Psoas muscle (tissue), 8 donors: Measurements from ENCODE around the gene COL23A1. TPM values are rescaled to one million over a fixed set of nuclear protein-coding genes. Genes with fewer than 3 reads are reported as not detected.

Source experiments
- ATAC-seq, 4 donors: fragments of 200-7000 bp; cut with Tn5 transposase; one replicate each; pipeline ENCODE4 v1.9.1; 2020; ENCODE audit warnings: moderate library complexity in 3 of 4, mild to moderate bottlenecking in 2 of 4
- DNase-seq, 2 donors: peaks; one replicate each; pipeline ENCODE4 v3.0.0-alpha.2; 2020
- H3K27ac ChIP-seq: fragments of 200-600 bp; one replicate; pipeline ENCODE4 v1.8.0; 2022
- H3K27me3 ChIP-seq, 3 donors: fragments of 200-600 bp in 1 of 3; one replicate each; pipeline versions ENCODE4 v1.6.1 to v1.8.0; 2013 to 2022; ENCODE audit warnings: low read length in 2 of 3, mild to moderate bottlenecking in 2 of 3, moderate library complexity in 1 of 3; ENCODE audit not compliant: insufficient read depth in 3 of 3
- H3K36me3 ChIP-seq, 2 donors: fragments of 200-600 bp in 1 of 2; one replicate each; pipeline versions ENCODE4 v1.6.1 to v1.8.0; 2013 to 2022; ENCODE audit warnings: low read depth in 1 of 2, mild to moderate bottlenecking in 1 of 2, moderate library complexity in 1 of 2; ENCODE audit not compliant: insufficient read depth in 1 of 2
- H3K4me1 ChIP-seq: fragments of 200-600 bp; one replicate; pipeline ENCODE4 v1.8.0; 2022
- H3K4me3 ChIP-seq: fragments of 200-600 bp; one replicate; pipeline ENCODE4 v1.8.0; 2022; ENCODE audit warnings: mild to moderate bottlenecking
- H3K9me3 ChIP-seq: fragments of 200-600 bp; one replicate; pipeline ENCODE4 v1.8.0; 2022
- WGBS, 3 donors: extraction: QIAGEN DNeasy Blood & Tissue Kit; methylation state at CpG; one replicate each; pipeline versions ENCODE4 v1.1.6 to v1.1.7; 2013; 5-methylcytosine and 5-hydroxymethylcytosine counted together
- intact Hi-C, 2 donors: fragments of 100-400 bp; cut with DNase I; formaldehyde crosslinking; loops; one replicate each; pipeline versions ENCODE4 v1.11.0 to v1.14.2; 2022
- polyA plus RNA-seq, 3 donors: library from polyadenylated mRNA; stranded (reverse); fragments of 200-250 nt; gene quantifications; one replicate each; pipeline ENCODE4 v1.2.3, GENCODE V29; 2013
- total RNA-seq, 4 donors: library from RNA; stranded (reverse); fragmentation: NEBNext Ultra II Directional in 2 of 4; extraction: Animal tissue kit (Norgen Biotek cat#: 25700) in 2 of 4; gene quantifications; one replicate each; pipeline versions ENCODE4 v1.2.1 to v1.2.4, GENCODE V29; 2021 to 2023
- TF ChIP-seq, protein P1 (sequence below): fragments of 200-600 bp; IDR thresholded peaks from one replicate; pipeline ENCODE4 v1.8.0; 2022; ENCODE audit warnings: antibody characterized with exemption
- donor health status: healthy with polysubstance abuse.
- donor health status: DM: no; HTN: no; CAD: no; lungs with moderate emphysema.
- donor health status: Bipolar disorder and iron deficiency.
- donor health status: healthy.
- donor health status: DM: yes; HTN: yes; CAD: no.
- donor health status: DM: no; HTN: no; CAD: no.
- donor health status: DM: no; HTN: no; CAD: no.
- donor health status: DM: yes; HTN: yes; CAD: no.

Gene COL23A1
- total and polyA plus RNA-seq, 7 donors, result 0.66 to 3.0 (median 1.2) TPM

DNA sequence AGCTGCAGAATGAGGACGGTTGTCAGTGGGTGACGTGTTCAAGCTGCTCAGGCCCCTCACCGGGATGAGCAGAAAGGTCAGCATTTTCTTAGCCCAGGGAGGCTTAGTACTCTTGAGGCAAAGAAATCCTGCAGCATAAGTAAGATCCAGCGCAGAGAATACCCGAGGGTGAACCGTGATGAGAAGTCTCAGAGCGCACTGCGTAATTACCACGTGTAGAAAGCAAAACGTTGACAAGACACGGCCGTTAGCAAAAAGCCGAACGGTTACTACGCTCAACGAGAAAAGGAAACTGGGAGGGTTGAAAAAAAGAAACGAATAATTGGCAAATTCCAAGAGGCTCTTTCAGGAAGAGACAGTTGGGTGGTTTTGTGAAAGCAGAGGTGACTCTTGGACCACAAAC is 104.0 kb downstream of the COL23A1 start:
- Histone ChIP-seq H3K4me1 (no peaks in the 10 kb centered on the region), H3K9me3 (no peaks in the 10 kb centered on the region), H3K4me3 (no peak overlapping the region), H3K27me3 (peaks cover 0 to 8% (median 4%) of the 10 kb centered on the region in 3 donors), H3K27ac (no peak overlapping the region), H3K36me3 (no peaks in the 10 kb centered on the region)
- intact Hi-C loops, result no loop called here
- TF ChIP-seq, protein P1, sequence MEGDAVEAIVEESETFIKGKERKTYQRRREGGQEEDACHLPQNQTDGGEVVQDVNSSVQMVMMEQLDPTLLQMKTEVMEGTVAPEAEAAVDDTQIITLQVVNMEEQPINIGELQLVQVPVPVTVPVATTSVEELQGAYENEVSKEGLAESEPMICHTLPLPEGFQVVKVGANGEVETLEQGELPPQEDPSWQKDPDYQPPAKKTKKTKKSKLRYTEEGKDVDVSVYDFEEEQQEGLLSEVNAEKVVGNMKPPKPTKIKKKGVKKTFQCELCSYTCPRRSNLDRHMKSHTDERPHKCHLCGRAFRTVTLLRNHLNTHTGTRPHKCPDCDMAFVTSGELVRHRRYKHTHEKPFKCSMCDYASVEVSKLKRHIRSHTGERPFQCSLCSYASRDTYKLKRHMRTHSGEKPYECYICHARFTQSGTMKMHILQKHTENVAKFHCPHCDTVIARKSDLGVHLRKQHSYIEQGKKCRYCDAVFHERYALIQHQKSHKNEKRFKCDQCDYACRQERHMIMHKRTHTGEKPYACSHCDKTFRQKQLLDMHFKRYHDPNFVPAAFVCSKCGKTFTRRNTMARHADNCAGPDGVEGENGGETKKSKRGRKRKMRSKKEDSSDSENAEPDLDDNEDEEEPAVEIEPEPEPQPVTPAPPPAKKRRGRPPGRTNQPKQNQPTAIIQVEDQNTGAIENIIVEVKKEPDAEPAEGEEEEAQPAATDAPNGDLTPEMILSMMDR, result no peak
- DNase-seq (no peak), ATAC-seq (no peak)
- 40 to 45% (median 41%) methylated on average over 17 of the region's 17 CpGs for WGBS, 3 donors

- H3K27ac ChIP-seq, result no peak overlapping the region
- H3K9me3 ChIP-seq, result no peaks in the 10 kb centered on the region
- no peak overlapping the region for H3K4me3 ChIP-seq
- intact Hi-C loops, result no loop called here
- TF ChIP-seq, protein P1, result no peak
- WGBS, 3 donors, result 48 to 56% (median 52%) methylated on average over 9 of the region's 9 CpGs
- ATAC-seq (no peak), DNase-seq (no peak)
- H3K36me3 ChIP-seq, result no peaks in the 10 kb centered on the region
- H3K27me3 ChIP-seq, result peaks cover 0 to 8% (median 4%) of the 10 kb centered on the region in 3 donors
- no peaks in the 10 kb centered on the region for H3K4me1 ChIP-seq
These were observed 106.6 kb downstream of the COL23A1 start for GRCh38 chr5:178483620-178484019.

- no peaks in the 10 kb centered on the region for H3K36me3 ChIP-seq
- DNase-seq (no peak), ATAC-seq (no peak)
- H3K27me3 ChIP-seq, result no peaks in the 10 kb centered on the region
- H3K9me3 ChIP-seq, result no peaks in the 10 kb centered on the region
- no peak overlapping the region for H3K4me3 ChIP-seq
- H3K4me1 ChIP-seq, result no peaks in the 10 kb centered on the region
- WGBS, 3 donors, result 91 to 94% (median 92%) methylated on average over 9 of the region's 9 CpGs
- intact Hi-C loops, result no loop called here
- H3K27ac ChIP-seq, result no peak overlapping the region
- TF ChIP-seq, protein P1, result no peak
These were observed 110.9 kb downstream of the COL23A1 start for GRCh38 chr5:178479261-178479660.

GRCh38 chr5:178478370-178478769 is 111.8 kb downstream of the COL23A1 start:
- WGBS, 3 donors, result 36 to 43% (median 37%) methylated on average over 5 of the region's 5 CpGs
- H3K27ac ChIP-seq, result no peak overlapping the region
- intact Hi-C loops, result no loop called here
- H3K9me3 ChIP-seq, result no peaks in the 10 kb centered on the region
- ATAC-seq (no peak), DNase-seq (no peak)
- TF ChIP-seq, protein P1, result no peak
- no peaks in the 10 kb centered on the region for H3K4me1 ChIP-seq
- H3K36me3 ChIP-seq, result no peaks in the 10 kb centered on the region
- H3K27me3 ChIP-seq, result no peaks in the 10 kb centered on the region
- no peak overlapping the region for H3K4me3 ChIP-seq

DNA sequence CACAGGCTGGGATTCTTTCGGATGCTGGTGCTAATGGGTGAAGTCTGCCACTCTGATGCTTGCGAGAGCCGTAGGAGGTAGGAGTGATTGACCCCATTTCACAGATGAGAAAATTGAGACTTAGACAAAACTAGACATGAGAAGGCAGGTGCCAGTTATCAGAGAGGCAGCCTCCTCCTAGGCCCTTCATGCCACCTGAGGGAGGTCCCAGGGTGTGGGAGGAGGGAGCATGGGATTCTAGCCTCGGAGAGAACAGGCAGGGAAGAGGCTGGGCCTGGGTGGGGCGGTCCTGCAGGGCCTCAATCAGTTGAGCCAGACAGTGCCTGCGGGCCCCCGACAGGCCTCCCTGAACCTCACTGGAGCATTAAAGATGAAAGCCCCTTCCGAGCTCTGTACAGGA is 112.4 kb downstream of the COL23A1 start:
- Histone ChIP-seq H3K4me3 (no peak overlapping the region), H3K36me3 (no peaks in the 10 kb centered on the region), H3K27ac (no peak overlapping the region), H3K27me3 (no peaks in the 10 kb centered on the region), H3K9me3 (no peaks in the 10 kb centered on the region), H3K4me1 (no peaks in the 10 kb centered on the region)
- DNase-seq, result no peak
- ATAC-seq, result no peak
- 75 to 87% (median 76%) methylated on average over 8 of the region's 8 CpGs for WGBS, 3 donors
- intact Hi-C loops, result no loop called here
- TF ChIP-seq, protein P1, result no peak
